Liver (tissue), 3 donors: ENCODE measurements around the gene DUSP16.

Source experiments
- FOXA2 ChIP-seq: IDR thresholded peaks from 2 replicates; pipeline ENCODE4 v1.6.1; 2016; ENCODE audit warnings: antibody characterized with exemption
- GABPA ChIP-seq, 2 donors: IDR thresholded peaks in 1 of 2; conservative IDR thresholded peaks in 1 of 2; 2 replicates each; pipeline ENCODE4 v1.6.1; 2016; ENCODE audit warnings: antibody characterized with exemption in 2 of 2, mild to moderate bottlenecking in 1 of 2, moderate library complexity in 1 of 2
- HNF4G ChIP-seq: IDR thresholded peaks from 2 replicates; pipeline ENCODE4 v1.6.1; 2016; ENCODE audit warnings: antibody characterized with exemption
- JUND ChIP-seq, 2 donors: IDR thresholded peaks; 2 replicates each; pipeline ENCODE4 v1.6.1; 2016; ENCODE audit warnings: antibody characterized with exemption in 2 of 2
- MAX ChIP-seq: IDR thresholded peaks from 2 replicates; pipeline ENCODE4 v1.6.1; 2016; ENCODE audit warnings: antibody characterized with exemption
- NR2F2 ChIP-seq: IDR thresholded peaks from 2 replicates; pipeline ENCODE4 v1.6.1; 2016; ENCODE audit warnings: antibody characterized with exemption
- REST ChIP-seq: IDR thresholded peaks from 2 replicates; pipeline ENCODE4 v1.6.1; 2016; ENCODE audit warnings: antibody characterized with exemption, mild to moderate bottlenecking
- RXRA ChIP-seq, 2 donors: IDR thresholded peaks; 2 replicates each; pipeline ENCODE4 v1.6.1; 2017 to 2018; ENCODE audit warnings: antibody characterized with exemption in 2 of 2, mild to moderate bottlenecking in 1 of 2
- TAF1 ChIP-seq: conservative IDR thresholded peaks from 2 replicates; pipeline ENCODE4 v1.6.1; 2016; ENCODE audit warnings: antibody characterized with exemption, mild to moderate bottlenecking
- YY1 ChIP-seq: IDR thresholded peaks from 2 replicates; pipeline ENCODE4 v1.6.1; 2016; ENCODE audit warnings: antibody characterized with exemption, mild to moderate bottlenecking
- TF ChIP-seq, protein P1 (sequence below): fragments of 150-350 bp; IDR thresholded peaks from 2 replicates; pipeline ENCODE4 v1.5.1; 2017; ENCODE audit warnings: improper control_type of control experiment, low read depth, low read length; ENCODE audit not compliant: missing input control
- donor health status: healthy.
- donor health status: healthy.

DNA sequence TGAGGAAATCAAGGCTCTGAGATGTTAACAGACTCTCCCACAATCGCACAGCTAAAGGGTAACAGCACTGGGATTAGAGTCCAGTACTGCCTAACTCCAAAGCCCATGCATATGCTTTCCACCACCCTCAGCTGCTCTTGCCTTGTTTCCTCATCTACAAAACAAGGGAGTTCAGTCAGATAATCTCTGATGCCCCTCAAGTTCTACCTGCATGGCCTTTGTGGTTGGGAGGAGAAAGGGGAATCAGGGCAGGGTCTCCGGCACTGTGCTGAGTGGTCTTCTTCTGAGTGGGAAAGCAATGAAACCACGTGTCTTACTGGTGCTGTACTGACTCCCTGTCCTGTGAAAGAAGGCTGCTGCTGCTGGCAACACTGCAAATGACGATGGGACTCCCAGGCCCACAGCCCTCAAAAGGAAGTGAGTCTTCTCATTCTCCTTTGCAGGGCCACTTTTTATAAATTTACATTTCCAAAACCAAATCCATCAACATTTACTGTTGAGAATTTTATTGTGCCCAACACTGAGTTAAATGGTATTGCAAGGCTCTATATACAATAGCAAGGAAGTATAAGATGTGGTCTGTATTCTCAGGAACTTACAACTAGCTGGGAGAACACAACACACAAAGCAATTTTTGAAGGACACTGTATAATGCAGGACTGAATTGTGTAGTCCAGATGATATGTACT is 19.7 kb upstream of the DUSP16 start:
- no peak for TF ChIP-seq MAX
- TF ChIP-seq, protein P1, sequence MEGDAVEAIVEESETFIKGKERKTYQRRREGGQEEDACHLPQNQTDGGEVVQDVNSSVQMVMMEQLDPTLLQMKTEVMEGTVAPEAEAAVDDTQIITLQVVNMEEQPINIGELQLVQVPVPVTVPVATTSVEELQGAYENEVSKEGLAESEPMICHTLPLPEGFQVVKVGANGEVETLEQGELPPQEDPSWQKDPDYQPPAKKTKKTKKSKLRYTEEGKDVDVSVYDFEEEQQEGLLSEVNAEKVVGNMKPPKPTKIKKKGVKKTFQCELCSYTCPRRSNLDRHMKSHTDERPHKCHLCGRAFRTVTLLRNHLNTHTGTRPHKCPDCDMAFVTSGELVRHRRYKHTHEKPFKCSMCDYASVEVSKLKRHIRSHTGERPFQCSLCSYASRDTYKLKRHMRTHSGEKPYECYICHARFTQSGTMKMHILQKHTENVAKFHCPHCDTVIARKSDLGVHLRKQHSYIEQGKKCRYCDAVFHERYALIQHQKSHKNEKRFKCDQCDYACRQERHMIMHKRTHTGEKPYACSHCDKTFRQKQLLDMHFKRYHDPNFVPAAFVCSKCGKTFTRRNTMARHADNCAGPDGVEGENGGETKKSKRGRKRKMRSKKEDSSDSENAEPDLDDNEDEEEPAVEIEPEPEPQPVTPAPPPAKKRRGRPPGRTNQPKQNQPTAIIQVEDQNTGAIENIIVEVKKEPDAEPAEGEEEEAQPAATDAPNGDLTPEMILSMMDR, result no peak
- no peak for TF ChIP-seq REST
- no peak for TF ChIP-seq GABPA (IDR thresholded peaks at IDR 0.05 in 1 of 2, conservative IDR thresholded peaks at IDR 0.05 in 1 of 2)
- no peak for TF ChIP-seq NR2F2
- no peak for TF ChIP-seq JUND (IDR thresholded peaks at IDR 0.05)
- TF ChIP-seq HNF4G, result no peak
- TF ChIP-seq TAF1, result no peak
- no peak for TF ChIP-seq FOXA2
- no peak for TF ChIP-seq YY1
- no peak for TF ChIP-seq RXRA (IDR thresholded peaks at IDR 0.05)
